Mesenteric fat pad (tissue), 1 donor: ENCODE measurements around the gene BARHL1. TPM values are rescaled to one million over a fixed set of nuclear protein-coding genes. Genes with fewer than 3 reads are reported as not detected.

Experiments used
- DNase-seq: peaks from one replicate; pipeline ENCODE4 v3.0.0-alpha.2; 2020; ENCODE audit warnings: low spot score
- long read RNA-seq: library from polyadenylated mRNA; unstranded; transcript quantifications from one replicate; pipeline ENCODE4 v2.0.0, GENCODE V29; 2020
- total RNA-seq: library from RNA; stranded (reverse); fragmentation: NEBNext Ultra II Directional; extraction: Animal tissue kit (Norgen Biotek cat#: 25700); gene quantifications from one replicate; pipeline ENCODE4 v1.2.1, GENCODE V29; 2021
- donor health status: DM: yes; HTN: yes; CAD: no.

BARHL1 gene
- not detected for total RNA-seq
- long read RNA-seq: 0 reads

- no peak for DNase-seq
Measured at GRCh38 chr9:132582276-132582785, at the start of gene BARHL1. Gene BARHL1 (plus strand): TSS chr9:132582606. CDS start chr9:132582798, 192 bp downstream.

- DNase-seq: no peak
Measured at GRCh38 chr9:132534832-132535231, 47.6 kb upstream of the BARHL1 start.

DNA sequence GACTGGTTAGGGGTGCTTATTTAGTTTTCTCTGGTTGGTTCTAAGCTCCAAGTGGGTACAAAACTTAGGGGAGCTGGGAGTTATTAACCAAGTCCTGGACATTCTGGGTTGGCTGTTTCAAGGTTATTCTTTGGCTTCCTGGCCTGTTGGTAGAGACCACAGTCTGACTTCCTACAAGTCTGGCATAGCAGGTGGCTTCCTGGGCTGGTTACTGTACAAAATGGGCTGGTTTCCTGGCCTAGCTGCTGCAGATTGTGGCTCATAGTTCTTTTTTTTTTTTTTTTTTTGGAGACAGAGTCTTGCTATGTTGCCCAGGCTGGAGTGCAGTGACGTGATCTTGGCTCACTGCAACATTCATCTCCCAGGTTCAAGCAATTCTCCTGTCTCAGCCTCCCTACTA, 46.3 kb upstream of the BARHL1 start:
- DNase-seq: no peak

GRCh38 chr9:132537352-132537751, 45.1 kb upstream of the BARHL1 start:
- DNase-seq: no peak

- DNase-seq: no peak
Measured at GRCh38 chr9:132538071-132538470, 44.3 kb upstream of the BARHL1 start.

DNA sequence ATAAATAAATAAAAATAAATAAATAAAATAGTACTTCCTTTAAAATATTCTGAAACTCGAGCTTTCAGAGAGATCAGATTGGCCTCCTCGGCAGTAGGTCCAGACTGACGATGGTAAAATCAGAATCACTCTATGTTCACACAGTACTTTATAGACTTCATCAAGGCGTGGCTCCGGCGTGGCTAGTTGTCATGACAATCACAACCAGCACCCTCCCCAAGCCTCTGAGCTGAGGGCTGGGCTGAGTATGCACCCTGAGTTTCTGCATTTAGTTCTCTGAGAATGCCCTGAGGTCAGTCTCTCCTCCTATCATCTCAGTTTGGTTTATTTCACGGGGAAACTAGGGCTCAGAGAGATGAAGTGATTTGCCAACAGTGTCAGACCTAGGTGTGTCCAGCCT, 43.3 kb upstream of the BARHL1 start:
- DNase-seq: no peak

DNA sequence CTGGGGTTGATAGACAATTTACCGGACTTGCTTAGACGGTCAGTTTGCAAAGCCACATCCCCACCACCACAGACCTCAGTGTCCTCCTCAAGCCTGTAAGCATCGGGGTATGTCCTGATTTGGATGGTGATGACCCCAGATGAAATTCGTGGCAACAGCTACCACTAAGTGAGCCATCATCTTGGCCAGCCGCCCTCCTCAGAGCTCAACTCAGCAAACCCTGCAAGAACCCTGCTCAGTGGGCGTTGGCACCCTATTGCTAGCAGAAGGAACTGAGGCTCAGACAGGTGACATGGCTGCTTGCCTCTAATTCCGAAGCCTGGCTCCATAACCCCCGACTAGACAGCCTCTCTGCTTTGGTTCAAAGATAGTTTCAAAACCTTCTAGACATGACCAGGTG, 41.4 kb upstream of the BARHL1 start:
- DNase-seq: no peak

- DNase-seq: no peak
Measured at GRCh38 chr9:132541870-132542830, 40.3 kb upstream of the BARHL1 start.

DNA sequence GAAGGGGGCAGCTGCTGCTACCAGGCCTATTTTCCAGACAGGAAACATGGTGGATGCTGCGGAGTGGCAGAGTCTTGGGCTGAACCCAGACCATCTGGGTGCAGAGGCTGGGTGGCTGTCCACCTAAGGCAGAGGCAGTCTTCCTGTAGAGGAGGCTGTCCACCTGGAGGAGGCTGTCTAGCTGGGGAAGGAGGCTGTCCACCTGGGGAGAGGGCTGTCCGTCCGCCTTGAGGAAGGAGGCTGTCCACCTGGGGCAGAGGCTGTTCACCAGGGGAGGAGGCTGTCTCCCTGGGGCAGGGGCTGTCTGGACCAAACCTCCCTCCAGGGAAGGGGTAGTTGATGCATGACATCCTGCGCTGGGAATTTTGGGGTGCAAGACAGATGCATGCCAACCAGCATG, 39.2 kb upstream of the BARHL1 start:
- DNase-seq: no peak

DNA sequence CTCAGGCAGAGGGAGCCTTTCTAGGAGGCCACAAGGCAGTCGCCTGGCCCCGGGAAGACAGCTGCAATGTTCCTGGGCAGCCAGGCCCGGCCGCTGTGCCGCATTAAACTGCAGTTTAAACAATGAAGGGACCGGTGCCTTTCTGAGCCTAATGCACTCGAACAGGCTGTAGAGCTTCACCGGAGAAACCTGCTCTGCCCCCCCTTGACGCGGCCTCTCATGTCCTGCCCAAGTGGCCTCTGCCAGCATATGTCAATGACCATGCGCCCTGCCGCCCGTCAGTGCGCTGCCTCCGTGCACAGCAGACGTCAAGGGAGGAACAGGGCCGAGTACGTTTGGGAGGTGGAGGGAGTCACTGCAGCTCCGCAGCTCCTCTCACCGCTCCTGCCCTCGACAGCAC, 38.4 kb upstream of the BARHL1 start:
- no peak for DNase-seq

GRCh38 chr9:132545578-132545977, 36.8 kb upstream of the BARHL1 start:
- no peak for DNase-seq

DNA sequence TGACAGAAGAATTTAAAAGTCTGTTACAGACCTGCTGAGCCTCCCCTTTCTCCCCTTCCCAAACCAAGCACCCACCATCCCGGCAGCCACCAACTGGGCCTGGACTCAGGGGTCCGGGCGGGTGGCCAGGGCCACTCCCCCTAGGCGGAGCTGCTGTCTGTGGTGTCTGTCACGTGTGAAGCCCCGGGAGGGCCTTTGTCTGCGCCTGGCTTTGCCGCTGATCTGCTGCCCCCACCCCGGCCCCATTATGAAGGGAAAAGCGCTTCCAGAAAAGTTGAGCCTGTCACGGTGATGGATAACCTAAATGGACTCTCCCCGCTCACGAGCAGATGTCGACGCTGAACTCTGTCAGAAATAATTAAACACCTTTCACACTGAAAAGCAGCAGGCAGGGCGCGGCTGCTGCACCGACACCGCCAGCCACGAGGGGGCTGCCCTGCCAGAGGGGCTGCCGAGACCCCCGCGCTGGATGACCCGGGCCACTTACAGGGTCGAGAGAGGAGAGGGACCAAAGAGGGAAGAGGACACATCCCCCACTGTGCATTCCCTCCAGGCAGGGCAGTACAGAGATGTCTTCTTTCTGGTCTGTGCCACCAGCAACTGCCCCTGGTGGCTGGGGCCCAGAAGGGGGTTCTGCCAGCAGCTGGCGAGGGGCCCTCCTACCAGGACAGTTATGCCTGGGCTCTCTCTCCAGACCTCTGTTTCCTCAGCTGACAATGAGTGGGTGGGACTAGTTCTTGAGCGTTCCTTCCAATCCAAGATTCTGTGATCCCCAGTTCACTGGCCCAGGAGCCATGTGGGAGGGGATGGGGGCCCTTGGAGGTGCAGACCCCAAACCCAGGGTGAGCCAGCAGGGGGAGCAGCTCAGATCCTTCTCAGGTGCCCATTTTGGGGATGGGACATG, 36.0 kb upstream of the BARHL1 start:
- DNase-seq: no peak

DNA sequence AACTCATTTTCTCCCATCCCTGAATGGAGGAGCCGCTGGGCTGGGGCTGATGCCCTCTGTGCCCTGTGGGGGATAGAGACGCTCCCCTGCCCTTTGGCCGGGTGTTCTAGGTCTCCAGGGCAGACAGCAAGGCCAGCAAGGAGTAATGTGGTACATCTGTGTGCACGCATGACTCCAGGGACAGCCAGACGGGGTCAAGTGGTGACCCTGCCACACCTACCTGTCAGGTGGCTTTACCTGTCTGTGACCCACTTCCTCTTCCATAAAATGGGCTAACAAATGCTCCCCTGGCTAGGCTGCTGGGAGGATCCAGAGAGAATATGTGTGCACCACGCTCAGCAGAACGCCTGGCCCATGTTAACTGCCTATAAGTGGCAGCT, 35.4 kb upstream of the BARHL1 start:
- no peak for DNase-seq

DNA sequence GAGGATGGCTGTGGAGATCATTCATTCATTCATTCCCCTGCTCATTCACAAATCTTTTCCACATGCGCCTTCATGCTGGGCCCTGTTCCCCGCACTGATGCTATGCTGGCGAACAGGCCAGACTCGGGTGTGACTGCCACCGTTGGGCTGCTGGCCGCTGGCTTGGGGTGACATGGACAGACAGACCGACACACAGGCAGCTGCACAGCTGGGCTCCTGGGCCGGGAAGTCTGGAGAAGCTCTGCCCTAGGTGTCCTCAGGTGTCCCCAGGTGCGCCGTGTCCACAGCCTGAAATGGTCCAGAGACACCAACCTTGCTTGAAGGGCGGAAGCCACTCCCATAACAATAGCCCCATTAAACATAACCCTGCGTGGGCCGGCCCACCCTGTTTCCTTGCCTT, 35.0 kb upstream of the BARHL1 start:
- DNase-seq: no peak

GRCh38 chr9:132547976-132548730, 34.3 kb upstream of the BARHL1 start:
- no peak for DNase-seq

DNA sequence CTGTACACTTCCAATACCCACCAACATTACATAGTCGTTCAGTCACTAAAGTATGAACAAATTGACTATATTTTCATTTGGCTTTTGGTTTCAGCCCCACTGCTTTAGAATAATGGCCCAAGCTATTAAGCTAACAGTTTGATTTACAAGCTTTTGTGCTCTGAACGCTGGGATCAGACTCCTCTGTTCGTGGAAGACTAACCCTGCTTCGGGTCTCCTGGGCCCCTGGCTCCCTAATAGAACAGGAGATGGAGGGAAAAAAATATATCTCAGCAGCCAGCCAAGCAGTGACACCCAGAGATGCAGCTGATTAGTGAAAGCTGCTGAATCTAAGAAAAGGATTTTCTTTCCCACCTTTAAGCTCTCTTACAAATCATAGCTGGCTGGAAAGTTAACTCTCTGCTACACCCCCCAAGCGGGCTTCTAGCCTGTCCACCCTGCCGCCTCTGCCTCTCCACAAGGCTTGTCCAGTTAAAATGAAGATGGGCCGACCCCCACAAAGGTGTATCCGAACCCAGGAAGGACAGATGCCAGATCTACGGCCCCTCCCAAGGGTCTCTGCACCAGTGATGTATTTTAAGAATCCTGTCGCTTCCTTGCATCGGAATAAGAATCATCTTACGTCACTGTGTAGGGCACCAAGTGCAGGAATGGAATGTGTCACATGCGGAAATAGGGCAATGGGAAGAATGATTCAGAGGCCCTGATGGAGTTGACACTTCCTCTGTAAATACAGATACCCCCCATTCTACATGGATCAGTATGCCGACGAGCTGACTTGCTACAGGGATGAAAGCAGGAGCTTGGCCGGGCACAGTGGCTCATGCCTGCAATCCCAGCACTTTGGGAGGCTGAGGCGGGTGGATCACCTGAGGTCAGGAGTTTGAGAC, 33.4 kb upstream of the BARHL1 start:
- no peak for DNase-seq

- no peak for DNase-seq
Measured at GRCh38 chr9:132551556-132551955, 30.9 kb upstream of the BARHL1 start.

DNA sequence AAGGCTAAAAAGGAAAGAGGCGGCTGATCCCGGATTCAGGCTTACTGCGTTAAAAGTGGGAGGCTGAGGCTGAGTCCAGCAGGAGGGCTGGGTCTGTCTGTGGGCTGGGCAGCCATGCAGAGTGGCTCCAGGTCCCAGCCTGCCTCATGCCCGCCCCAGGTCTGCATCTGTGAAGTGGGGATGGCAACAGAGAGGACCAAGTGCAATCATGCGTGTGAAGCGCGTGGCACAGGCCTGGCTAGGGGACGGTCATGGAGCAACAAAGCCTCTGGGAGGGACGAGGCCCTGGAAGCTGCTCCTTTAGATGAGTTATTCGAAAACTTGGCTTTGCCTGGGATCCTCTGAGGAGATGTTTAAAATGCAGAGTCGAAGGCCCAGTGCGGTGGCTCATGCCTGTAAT, 30.4 kb upstream of the BARHL1 start:
- no peak for DNase-seq

GRCh38 chr9:132554755-132555154, 27.7 kb upstream of the BARHL1 start:
- no peak for DNase-seq

DNA sequence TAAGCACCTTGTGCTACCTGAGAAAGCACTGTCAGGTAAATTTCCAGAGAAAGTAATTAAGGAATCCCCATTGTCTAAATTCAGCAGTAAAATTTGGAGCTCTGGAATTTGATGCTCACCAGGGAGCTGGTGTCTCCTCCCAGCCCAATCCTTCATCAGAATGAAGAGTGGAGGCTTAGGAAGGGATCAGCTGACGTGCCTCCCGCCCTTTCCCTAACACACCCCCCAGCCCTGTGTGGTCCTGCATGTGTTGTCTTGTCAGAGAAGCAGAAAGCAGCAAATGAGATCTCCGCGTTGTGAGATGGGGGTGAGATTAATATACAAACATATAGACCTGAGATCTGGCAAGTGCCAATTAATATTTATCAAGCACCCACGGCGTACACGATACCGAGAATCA, 26.9 kb upstream of the BARHL1 start:
- no peak for DNase-seq
